OCI-LY3 (cell line): ENCODE data around the gene COL13A1.
A peak's percentile ranks its signal among the peaks of the same experiment; 100 is the strongest.

ENCODE experiments used
- H2AFZ ChIP-seq: fragments of 200-600, 300-600 bp; shearing (Covaris generic); 2 replicates; pipeline ENCODE4 v1.6.0; 2014; ENCODE audit warnings: antibody characterized with exemption, low read depth, low read length
- H3K27ac ChIP-seq: fragments of 200-600, 300-600 bp; sonication (generic); 2 replicates; pipeline ENCODE4 v1.5.1; 2014; ENCODE audit warnings: mild to moderate bottlenecking, low read length, moderate library complexity, mixed read lengths
- H3K27me3 ChIP-seq: fragments of 200-600, 300-600 bp; sonication (generic); 2 replicates; pipeline ENCODE4 v1.6.1; 2014; ENCODE audit warnings: low read depth, low read length, mixed read lengths
- H3K36me3 ChIP-seq: fragments of 200-600, 300-600 bp; sonication (generic); replicated peaks from 2 replicates; pipeline ENCODE3; 2014; ENCODE audit warnings: low read depth, low read length, mixed read lengths
- H3K4me1 ChIP-seq: fragments of 300-600, 200-600 bp; sonication (generic); 2 replicates; pipeline ENCODE4 v1.6.1; 2014; ENCODE audit warnings: low read length, mixed read lengths
- H3K4me2 ChIP-seq: fragments of 200-600, 300-600 bp; sonication (generic); 2 replicates; pipeline ENCODE4 v1.6.1; 2014; ENCODE audit warnings: low read length, mixed read lengths
- H3K4me3 ChIP-seq: fragments of 300-600, 200-600 bp; sonication (generic); 2 replicates; pipeline ENCODE4 v1.5.1; 2014; ENCODE audit warnings: antibody characterized with exemption, mild to moderate bottlenecking, low read length, moderate library complexity
- H3K79me2 ChIP-seq: fragments of 300-600, 200-600 bp; shearing (Covaris generic); 2 replicates; pipeline ENCODE4 v1.6.1; 2014; ENCODE audit warnings: mild to moderate bottlenecking, low read length, mixed read lengths
- H3K9ac ChIP-seq: fragments of 300-600, 200-600 bp; shearing (Covaris generic); 2 replicates; pipeline ENCODE4 v1.6.0; 2014; ENCODE audit warnings: mild to moderate bottlenecking, low read length, moderate library complexity
- H3K9me3 ChIP-seq: fragments of 200-600, 300-600 bp; shearing (Covaris generic); 2 replicates; pipeline ENCODE4 v1.6.1; 2014; ENCODE audit warnings: low read length, mixed read lengths; ENCODE audit not compliant: insufficient read depth
- H4K20me1 ChIP-seq: fragments of 200-600, 300-600 bp; sonication (generic); 2 replicates; pipeline ENCODE4 v1.6.1; 2016; ENCODE audit warnings: low read length, mixed read lengths; ENCODE audit not compliant: insufficient read depth
- CTCF ChIP-seq: fragments of 200-600, 300-600 bp; sonication (generic); IDR thresholded peaks from 2 replicates; pipeline ENCODE4 v1.5.1; 2014; ENCODE audit warnings: antibody characterized with exemption, low read length, low read depth
- EZH2phosphoT487 ChIP-seq: fragments of 200-600 bp; shearing (Covaris generic); IDR thresholded peaks from 2 replicates; pipeline ENCODE4 v1.6.1; 2018; ENCODE audit warnings: antibody characterized with exemption, mixed run types, low read depth

The COL13A1 gene

GRCh38 chr10:69781576-69781975 lies 20.1 kb upstream of the COL13A1 start:
- Histone ChIP-seq H3K36me3 (no peaks in the 10 kb centered on the region), H3K4me2 (no peak overlapping the region), H3K4me1 (peaks cover 6% of the 10 kb centered on the region), H3K9ac (no peak overlapping the region), H4K20me1 (no peaks in the 10 kb centered on the region), H3K4me3 (no peak overlapping the region), H2AFZ (no peak overlapping the region), H3K9me3 (no peaks in the 10 kb centered on the region), H3K79me2 (no peaks in the 10 kb centered on the region), H3K27ac (no peak overlapping the region), H3K27me3 (peaks cover 20% of the 10 kb centered on the region)
- TF ChIP-seq CTCF, result no peak
- no peak for TF ChIP-seq EZH2phosphoT487

GRCh38 chr10:69783515-69783914 lies 18.2 kb upstream of the COL13A1 start:
- Histone ChIP-seq H3K4me1 (peaks cover 6% of the 10 kb centered on the region), H3K4me3 (no peak overlapping the region), H3K9me3 (no peaks in the 10 kb centered on the region), H3K27ac (no peak overlapping the region), H3K36me3 (no peaks in the 10 kb centered on the region), H3K4me2 (no peak overlapping the region), H3K79me2 (no peaks in the 10 kb centered on the region), H3K9ac (no peak overlapping the region), H3K27me3 (peaks cover 20% of the 10 kb centered on the region), H2AFZ (no peak overlapping the region), H4K20me1 (no peaks in the 10 kb centered on the region)
- no peak for TF ChIP-seq CTCF
- no peak for TF ChIP-seq EZH2phosphoT487

DNA sequence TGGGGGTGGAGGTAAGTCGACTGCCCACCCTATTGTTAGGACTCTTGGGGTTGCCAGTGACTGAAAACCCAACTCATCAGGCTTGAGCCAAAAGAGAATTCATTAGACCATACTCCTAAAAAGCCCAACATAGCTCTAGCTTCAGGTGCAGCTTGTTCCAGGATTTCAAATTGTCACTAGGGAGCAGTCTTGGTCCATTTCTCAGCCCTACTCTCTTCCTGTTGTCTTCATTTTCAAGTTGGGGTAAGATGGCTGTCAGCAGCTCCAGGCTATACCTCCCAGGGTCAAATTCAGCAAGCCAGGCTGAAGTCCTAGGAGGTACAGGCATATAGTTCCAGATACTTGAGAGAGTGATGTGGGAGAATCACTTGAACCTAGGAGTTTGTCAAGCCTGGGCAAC lies 14.9 kb upstream of the COL13A1 start:
- H3K27ac ChIP-seq, result no peak overlapping the region
- H3K27me3 ChIP-seq, result peaks cover 7% of the 10 kb centered on the region
- no peak overlapping the region for H3K4me2 ChIP-seq
- H4K20me1 ChIP-seq, result no peaks in the 10 kb centered on the region
- no peak overlapping the region for H2AFZ ChIP-seq
- no peaks in the 10 kb centered on the region for H3K79me2 ChIP-seq
- no peak overlapping the region for H3K4me3 ChIP-seq
- H3K4me1 ChIP-seq, result peaks cover 6% of the 10 kb centered on the region
- no peaks in the 10 kb centered on the region for H3K9me3 ChIP-seq
- TF ChIP-seq CTCF (peak; percentile 26; the same call in 1 of the 2 replicates), EZH2phosphoT487 (no peak)
- H3K36me3 ChIP-seq, result no peaks in the 10 kb centered on the region
- no peak overlapping the region for H3K9ac ChIP-seq

DNA sequence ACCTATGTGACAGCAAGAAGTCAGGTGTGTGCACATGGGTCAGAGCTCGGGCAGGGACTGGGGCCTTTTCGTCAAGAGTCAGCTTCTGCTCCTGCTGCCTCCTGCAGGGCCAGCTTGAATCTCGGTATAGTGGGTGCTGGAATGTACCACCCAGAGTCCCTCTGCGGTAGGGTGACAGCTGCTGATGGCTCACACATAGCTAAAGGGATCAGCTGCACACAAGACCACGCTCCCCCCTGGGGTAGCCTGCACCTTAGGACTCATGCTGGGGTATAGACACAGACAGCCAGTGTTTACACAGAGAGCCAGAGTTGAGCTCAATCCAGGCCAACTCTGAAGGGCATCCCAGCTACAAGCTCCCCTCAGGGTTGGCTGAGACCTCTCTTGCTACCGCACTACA lies 14.0 kb upstream of the COL13A1 start:
- TF ChIP-seq EZH2phosphoT487 (no peak), CTCF (no peak)
- Histone ChIP-seq H4K20me1 (no peaks in the 10 kb centered on the region), H3K79me2 (no peaks in the 10 kb centered on the region), H3K27ac (no peak overlapping the region), H3K4me1 (peaks cover 6% of the 10 kb centered on the region), H3K4me3 (no peak overlapping the region), H3K4me2 (no peak overlapping the region), H2AFZ (no peak overlapping the region), H3K36me3 (no peaks in the 10 kb centered on the region), H3K9me3 (no peaks in the 10 kb centered on the region), H3K9ac (no peak overlapping the region), H3K27me3 (no peaks in the 10 kb centered on the region; the same call in 1 of the 2 replicates)
